ENCODE measurements around the gene THAP4. TPM values are rescaled to one million over a fixed set of nuclear protein-coding genes. Genes with fewer than 3 reads are reported as not detected.

THAP4 gene
- total and polyA plus RNA-seq, 2 of the 4 experiments (the other 2 are of a cell fraction): 33.9 to 55.1 TPM

GRCh38 chr2:241567776-241568175 lies 69.2 kb downstream of the THAP4 start:
- H2AK5ac ChIP-seq (ENCODE audit: low read depth, low read length): no peak overlapping the region
- in situ Hi-C loops (cut with MboI; ENCODE audit: low sequenced_read_pairs): no loop called here
- H3K27ac ChIP-seq (ENCODE audit: insufficient read depth, low read length): no peak overlapping the region
- H3K9me3 ChIP-seq (ENCODE audit: control insufficient read depth, insufficient read depth, low read length): no peaks in the 10 kb centered on the region
- dilution Hi-C loops (cut with HindIII; ENCODE audit: low sequenced_read_pairs, unreplicated experiment): no loop called here
- ChIA-PET CTCF (no interaction called here), POLR2A (ENCODE audit: unreplicated experiment) (no interaction called here)
- H2BK5ac ChIP-seq (ENCODE audit: low read depth, low read length, poor library complexity, severe bottlenecking): no peak overlapping the region
- H4K8ac ChIP-seq (ENCODE audit: low read depth in 2 of 2, low read length in 2 of 2): no peak overlapping the region
- H4K91ac ChIP-seq (ENCODE audit: insufficient read depth, low read depth, low read length): no peak overlapping the region
- H2BK15ac ChIP-seq (ENCODE audit: low read depth, low read length): no peak overlapping the region
- peaks cover 9 to 34% of the 10 kb centered on the region in 2 experiments; a peak in 3 of 4 replicates for H3K79me1 ChIP-seq (ENCODE audit: low read depth in 1 of 2, low read length in 2 of 2)
- H3K27me3 ChIP-seq (ENCODE audit: control insufficient read depth, insufficient read depth, low read length): no peaks in the 10 kb centered on the region
- no peak overlapping the region for H4K5ac ChIP-seq (ENCODE audit: low read depth, low read length)
- WGBS, 2 experiments (ENCODE audit: extremely low coverage in 2 of 2, insufficient read length in 1 of 2): no CpG with 5 or more reads among the region's 8 CpGs
- intact Hi-C loops (cut with micrococcal nuclease): no loop called here
- TF ChIP-seq RCOR1 (IDR thresholded peaks at IDR 0.05; ENCODE audit: insufficient replicate concordance, low read length) (no peak), USF2 (IDR thresholded peaks at IDR 0.05; ENCODE audit: low read depth, low read length) (no peak), RAD21 (IDR thresholded peaks at IDR 0.05; ENCODE audit: low read length) (no peak), CTCF (conservative IDR thresholded peaks at IDR 0.05; ENCODE audit: low read depth, low read length) (no peak), SMC3 (IDR thresholded peaks at IDR 0.05; ENCODE audit: low read depth, low read length) (no peak), FOS (IDR thresholded peaks at IDR 0.05; ENCODE audit: low read depth, low read length) (no peak), RFX5 (IDR thresholded peaks at IDR 0.05; ENCODE audit: low read depth, low read length) (no peak), BHLHE40 (IDR thresholded peaks at IDR 0.05; ENCODE audit: low read depth, low read length) (no peak), MAZ (IDR thresholded peaks at IDR 0.05; ENCODE audit: borderline replicate concordance, low read depth, low read length) (no peak), NFE2L2 (IDR thresholded peaks at IDR 0.05; ENCODE audit: low read depth, low read length) (no peak), MXI1 (IDR thresholded peaks at IDR 0.05; ENCODE audit: borderline replicate concordance, low read depth, low read length) (no peak), CEBPB (IDR thresholded peaks at IDR 0.05; ENCODE audit: low read depth, low read length) (no peak), ELK1 (IDR thresholded peaks at IDR 0.05; ENCODE audit: borderline replicate concordance, low read depth, low read length) (no peak), POLR2A (IDR thresholded peaks at IDR 0.05; ENCODE audit: low read depth, low read length) (no peak), CHD1 (IDR thresholded peaks at IDR 0.05; ENCODE audit: low read depth, low read length) (no peak), MAFK (IDR thresholded peaks at IDR 0.05; ENCODE audit: low read depth, low read length) (no peak)
- H3K4me1 ChIP-seq (ENCODE audit: control insufficient read depth, insufficient read depth, low read length): no peaks in the 10 kb centered on the region
- DNase-seq (no peak), ATAC-seq (ENCODE audit: low read depth) (no peak)
- H3K4me2 ChIP-seq (ENCODE audit: low read depth, low read length): no peak overlapping the region
- H2AFZ ChIP-seq (replicated peaks; ENCODE audit: low read length, poor library complexity): peak overlapping the region; percentile 43
- H3K9me1 ChIP-seq (ENCODE audit: insufficient read depth, low read length): peaks cover 4% of the 10 kb centered on the region; the same call in 1 of the 2 replicates
- H2BK20ac ChIP-seq (ENCODE audit: low read depth, low read length): no peak overlapping the region
- no peak overlapping the region for H3K4ac ChIP-seq (ENCODE audit: low read depth, low read length)
- H3K4me3 ChIP-seq (ENCODE audit: insufficient read depth, low read depth, low read length): no peak overlapping the region
- H3K36me3 ChIP-seq (ENCODE audit: control insufficient read depth, insufficient read depth, low read length): peaks cover 33% of the 10 kb centered on the region
- no peak overlapping the region for H2AK9ac ChIP-seq (replicated peaks; ENCODE audit: low read depth, low read length, poor library complexity)
- peaks cover 37% of the 10 kb centered on the region for H4K20me1 ChIP-seq (ENCODE audit: insufficient read depth, low read length)
- no peak overlapping the region for H3K9ac ChIP-seq (ENCODE audit: low read depth, low read length)
- no peak overlapping the region for H2BK120ac ChIP-seq (ENCODE audit: low read depth, low read length)
- no peak overlapping the region for H3K23ac ChIP-seq (ENCODE audit: low read depth, low read length)
- no peak overlapping the region for H3K14ac ChIP-seq (replicated peaks; ENCODE audit: low read depth, low read length)
- no TSS peak for BruUV-seq (replicated peaks)
- H3K18ac ChIP-seq (ENCODE audit: low read depth, low read length): no peak overlapping the region
- no peak overlapping the region for H3K56ac ChIP-seq (ENCODE audit: extremely low read depth, insufficient read depth, low read length)
